ENCODE results near the gene TMEM131. TPM values are rescaled to one million over a fixed set of nuclear protein-coding genes. Genes with fewer than 3 reads are reported as not detected.

The TMEM131 gene
- total and polyA plus RNA-seq, 10 of the 15 experiments (the other 5 are each of a cell fraction or from before 2014, with no cell fraction given): 6.0 to 48.2 (median 23.2) TPM

DNA sequence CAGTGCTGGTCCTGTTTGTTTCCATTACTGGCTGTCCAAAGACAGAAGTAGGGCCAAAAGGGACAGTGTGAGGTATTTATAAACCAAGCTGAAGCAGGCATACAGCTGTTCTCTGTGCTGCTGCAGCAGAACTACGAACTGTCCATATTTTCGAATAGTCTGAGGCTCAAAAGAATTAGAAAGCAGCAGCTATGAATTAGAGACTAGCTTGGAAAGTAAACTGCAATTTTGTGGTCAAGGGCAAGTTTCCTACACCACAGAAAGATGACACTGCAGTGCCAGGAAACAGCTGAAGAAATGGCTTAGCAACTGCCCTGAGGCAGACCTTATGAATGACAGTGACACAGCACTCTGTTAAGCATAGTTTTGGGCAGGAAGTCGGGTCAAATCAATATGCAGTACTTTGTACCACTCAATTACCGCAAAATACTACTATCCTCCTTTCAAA, 125.3 kb downstream of the TMEM131 start:
- ATAC-seq: peak; percentile 100
- Histone ChIP-seq H3K27ac (ENCODE audit: control insufficient read depth, insufficient read depth) (peak overlapping the region; percentile 33; the same call in 1 of the 2 replicates), H3K27me3 (replicated peaks in 1 of 2; ENCODE audit: control insufficient read depth in 2 of 2, insufficient read depth in 2 of 2, low read length in 1 of 2) (no peaks in the 10 kb centered on the region), H3K4me3 (no peak overlapping the region), H3K9ac (ENCODE audit: control insufficient read depth, insufficient read depth, low read length) (no peak overlapping the region), H3K9me3 (replicated peaks; ENCODE audit: control insufficient read depth, insufficient read depth, low read length) (no peaks in the 10 kb centered on the region; the same call in 1 of the 3 replicates), H3K79me2 (ENCODE audit: control insufficient read depth, insufficient read depth, low read length) (no peaks in the 10 kb centered on the region), H4K20me1 (ENCODE audit: control insufficient read depth, insufficient read depth) (no peaks in the 10 kb centered on the region), H3K36me3 (ENCODE audit: control insufficient read depth in 2 of 2, insufficient read depth in 2 of 2, low read length in 1 of 2) (peaks cover 0 to 3% of the 10 kb centered on the region in 2 experiments; a peak in 2 of 4 replicates), H3K4me1 (ENCODE audit: control insufficient read depth, insufficient read depth, low read length) (peaks cover 20% of the 10 kb centered on the region), H2AFZ (ENCODE audit: control insufficient read depth, low read depth, low read length) (no peak overlapping the region; the same call in 1 of the 2 replicates), H3K4me2 (ENCODE audit: control insufficient read depth, insufficient read depth) (peak overlapping the region; percentile 64)
- ChIA-PET POLR2A (interaction anchor here (0.6 to 2.5 kb wide), 4 partner anchors 37 to 778 kb away, joined by 3 to 9 read pairs (median 4); no protein-coding TSS in a partner anchor), SMC1A (ENCODE audit: uncharacterized antibody, unreplicated experiment) (interaction anchor here (0.6 to 2.9 kb wide), 34 partner anchors 12 to 778 kb away, joined by 3 to 17 read pairs (median 4); no protein-coding TSS in a partner anchor), CTCF (interaction anchor here (0.6 to 2.4 kb wide), 19 partner anchors 22 to 515 kb away, joined by 3 to 8 read pairs (median 3); no protein-coding TSS in a partner anchor), RAD21 (ENCODE audit: unreplicated experiment) (interaction anchor here (0.7 to 2.3 kb wide), 19 partner anchors 11 to 399 kb away, joined by 3 to 16 read pairs (median 5); no protein-coding TSS in a partner anchor)
- WGBS (ENCODE audit: insufficient coverage, insufficient replicate concordance, low lambda C conversion rate, missing lambda C conversion rate): 0% methylated on average over 4 of the region's 4 CpGs
- intact Hi-C loops (cut with micrococcal nuclease; ENCODE audit: unreplicated experiment): loop anchor here (2.0 kb wide), 1 partner anchor 38 kb away; no protein-coding TSS in a partner anchor
- FAIRE-seq: no peak
- BruUV-seq (replicated peaks): no TSS peak
- in situ Hi-C loops (cut with MboI): no loop called here
- DNase-seq (ENCODE audit: low read depth, low spot score): peak; percentile 87
- TF ChIP-seq RB1 (IDR thresholded peaks at IDR 0.05; ENCODE audit: borderline replicate concordance): no peak
- TF ChIP-seq CREB1 (IDR thresholded peaks at IDR 0.05; ENCODE audit: low read depth): 0 out of 2 replicates have a peak, but pooled peaks have one; percentile 18
- TF ChIP-seq, protein P1, sequence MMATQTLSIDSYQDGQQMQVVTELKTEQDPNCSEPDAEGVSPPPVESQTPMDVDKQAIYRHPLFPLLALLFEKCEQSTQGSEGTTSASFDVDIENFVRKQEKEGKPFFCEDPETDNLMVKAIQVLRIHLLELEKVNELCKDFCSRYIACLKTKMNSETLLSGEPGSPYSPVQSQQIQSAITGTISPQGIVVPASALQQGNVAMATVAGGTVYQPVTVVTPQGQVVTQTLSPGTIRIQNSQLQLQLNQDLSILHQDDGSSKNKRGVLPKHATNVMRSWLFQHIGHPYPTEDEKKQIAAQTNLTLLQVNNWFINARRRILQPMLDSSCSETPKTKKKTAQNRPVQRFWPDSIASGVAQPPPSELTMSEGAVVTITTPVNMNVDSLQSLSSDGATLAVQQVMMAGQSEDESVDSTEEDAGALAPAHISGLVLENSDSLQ (IDR thresholded peaks at IDR 0.05): peak; percentile 88
- no peak for TF ChIP-seq SP1 (IDR thresholded peaks at IDR 0.05; ENCODE audit: low read depth, low read length)
- TF ChIP-seq SIN3A (IDR thresholded peaks at IDR 0.05; ENCODE audit: low read depth, low read length): peak; percentile 71; the same call in 1 of the 2 replicates
- TF ChIP-seq CTCF (IDR thresholded peaks at IDR 0.05 in 2 of 3, conservative IDR thresholded peaks at IDR 0.05 in 1 of 3; ENCODE audit: control insufficient read depth in 2 of 3, extremely low read depth in 1 of 3, insufficient read depth in 1 of 3, low read depth in 3 of 3, low read length in 3 of 3): peak in 2 of 3 experiments; percentile 13 to 66; a peak in 3 of 6 replicates
- TF ChIP-seq PAX5 (IDR thresholded peaks at IDR 0.05; ENCODE audit: borderline replicate concordance, low read depth, low read length): peak; percentile 33; the same call in 1 of the 2 replicates
- no peak for TF ChIP-seq RFX5 (IDR thresholded peaks at IDR 0.05; ENCODE audit: low read depth, low read length)
- TF ChIP-seq, protein P2, sequence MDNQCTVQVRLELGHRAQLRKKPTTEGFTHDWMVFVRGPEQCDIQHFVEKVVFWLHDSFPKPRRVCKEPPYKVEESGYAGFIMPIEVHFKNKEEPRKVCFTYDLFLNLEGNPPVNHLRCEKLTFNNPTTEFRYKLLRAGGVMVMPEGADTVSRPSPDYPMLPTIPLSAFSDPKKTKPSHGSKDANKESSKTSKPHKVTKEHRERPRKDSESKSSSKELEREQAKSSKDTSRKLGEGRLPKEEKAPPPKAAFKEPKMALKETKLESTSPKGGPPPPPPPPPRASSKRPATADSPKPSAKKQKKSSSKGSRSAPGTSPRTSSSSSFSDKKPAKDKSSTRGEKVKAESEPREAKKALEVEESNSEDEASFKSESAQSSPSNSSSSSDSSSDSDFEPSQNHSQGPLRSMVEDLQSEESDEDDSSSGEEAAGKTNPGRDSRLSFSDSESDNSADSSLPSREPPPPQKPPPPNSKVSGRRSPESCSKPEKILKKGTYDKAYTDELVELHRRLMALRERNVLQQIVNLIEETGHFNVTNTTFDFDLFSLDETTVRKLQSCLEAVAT (IDR thresholded peaks at IDR 0.05): peak; percentile 67
- peak; percentile 98 for TF ChIP-seq RUNX3 (IDR thresholded peaks at IDR 0.05; ENCODE audit: low read length)
- TF ChIP-seq IRF4 (IDR thresholded peaks at IDR 0.05; ENCODE audit: low read depth, low read length): peak; percentile 42; the same call in 1 of the 2 replicates
- peak; percentile 85 for TF ChIP-seq CBFB (IDR thresholded peaks at IDR 0.05; ENCODE audit: low read depth)
- TF ChIP-seq ETV6 (conservative IDR thresholded peaks at IDR 0.05 in 1 of 2, IDR thresholded peaks at IDR 0.05 in 1 of 2; ENCODE audit: borderline replicate concordance in 1 of 2, low read depth in 1 of 2): peak in 1 of 2 experiments; percentile 82; a peak in 2 of 4 replicates
- TF ChIP-seq, protein P3, sequence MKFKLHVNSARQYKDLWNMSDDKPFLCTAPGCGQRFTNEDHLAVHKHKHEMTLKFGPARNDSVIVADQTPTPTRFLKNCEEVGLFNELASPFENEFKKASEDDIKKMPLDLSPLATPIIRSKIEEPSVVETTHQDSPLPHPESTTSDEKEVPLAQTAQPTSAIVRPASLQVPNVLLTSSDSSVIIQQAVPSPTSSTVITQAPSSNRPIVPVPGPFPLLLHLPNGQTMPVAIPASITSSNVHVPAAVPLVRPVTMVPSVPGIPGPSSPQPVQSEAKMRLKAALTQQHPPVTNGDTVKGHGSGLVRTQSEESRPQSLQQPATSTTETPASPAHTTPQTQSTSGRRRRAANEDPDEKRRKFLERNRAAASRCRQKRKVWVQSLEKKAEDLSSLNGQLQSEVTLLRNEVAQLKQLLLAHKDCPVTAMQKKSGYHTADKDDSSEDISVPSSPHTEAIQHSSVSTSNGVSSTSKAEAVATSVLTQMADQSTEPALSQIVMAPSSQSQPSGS (IDR thresholded peaks at IDR 0.05; ENCODE audit: low read length): peak; percentile 40; the same call in 1 of the 2 replicates
- TF ChIP-seq NR2C1 (IDR thresholded peaks at IDR 0.05): no peak
- no peak for TF ChIP-seq GATAD2B (conservative IDR thresholded peaks at IDR 0.05; ENCODE audit: low read depth)
- TF ChIP-seq TAF1 (IDR thresholded peaks at IDR 0.05; ENCODE audit: borderline replicate concordance, low read depth, low read length): no peak
- TF ChIP-seq FOS (IDR thresholded peaks at IDR 0.05; ENCODE audit: borderline replicate concordance, extremely low read depth, insufficient read length): no peak
- TF ChIP-seq CREM (IDR thresholded peaks at IDR 0.05; ENCODE audit: low read depth): peak; percentile 52; the same call in 1 of the 2 replicates

Data from GM12878 (cell line).